CD1c-positive myeloid dendritic cell (primary cell): Measurements from ENCODE around the gene ZCCHC7.
"Not testable (repeated sequence)": the region's sequence is repeated elsewhere in the genome, so short reads cannot be mapped to it uniquely, and the experiment has no call there.

ENCODE experiments used
- DNase-seq: peaks from one replicate; pipeline ENCODE4 v3.0.0-alpha.2; 2016; ENCODE audit errors: extremely low spot score

ZCCHC7 gene

DNA sequence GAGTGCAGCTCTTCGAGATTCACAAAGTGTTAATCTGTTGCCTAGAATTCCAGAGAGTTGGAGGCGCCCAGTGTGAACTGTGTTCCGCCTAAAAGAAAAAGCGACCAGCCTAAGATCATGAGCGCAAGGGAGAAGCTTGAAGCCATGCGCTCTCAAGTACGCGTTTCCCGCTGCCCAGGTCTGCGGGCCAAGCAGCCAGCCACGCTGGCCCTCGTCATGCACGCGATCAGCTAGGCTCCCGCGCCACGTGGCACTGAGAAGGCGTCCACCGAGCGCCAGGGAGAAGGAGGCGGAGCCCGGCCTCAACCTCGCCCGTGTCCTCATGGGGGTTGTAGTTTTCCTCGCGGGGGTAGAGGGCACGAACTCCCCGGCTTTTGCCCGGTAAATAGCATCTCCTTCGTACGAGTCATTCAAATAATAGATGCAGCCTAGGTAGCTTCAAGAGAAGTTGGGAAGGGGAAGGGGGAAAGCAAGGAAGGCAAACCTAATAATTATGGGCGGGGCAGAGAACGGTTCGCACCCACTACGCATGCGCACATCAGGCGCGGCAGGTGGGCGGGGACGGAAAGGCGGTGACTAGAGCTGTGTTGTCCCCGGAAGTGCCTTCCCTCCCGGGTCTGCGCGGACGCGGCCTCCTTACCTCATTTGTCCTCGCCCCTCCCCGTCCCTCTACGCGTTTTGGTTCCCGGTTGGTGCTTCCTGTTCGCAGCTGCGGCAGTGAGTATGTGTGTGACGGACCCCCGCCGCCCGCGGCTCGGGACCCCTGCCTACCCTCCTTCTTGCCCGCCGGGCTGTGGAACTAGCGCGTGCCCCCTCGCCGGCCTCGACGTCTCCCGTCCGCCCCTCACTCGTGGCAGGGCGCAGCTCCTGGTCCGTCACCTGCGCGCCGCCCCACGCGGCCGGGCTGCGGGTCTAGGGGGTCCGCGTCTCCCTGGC, at the start of gene ZCCHC7:
Gene ZCCHC7 (plus strand): TSS at position 668 of the 936 bp plus-strand sequence.
- peak; percentile 98 for DNase-seq

DNA sequence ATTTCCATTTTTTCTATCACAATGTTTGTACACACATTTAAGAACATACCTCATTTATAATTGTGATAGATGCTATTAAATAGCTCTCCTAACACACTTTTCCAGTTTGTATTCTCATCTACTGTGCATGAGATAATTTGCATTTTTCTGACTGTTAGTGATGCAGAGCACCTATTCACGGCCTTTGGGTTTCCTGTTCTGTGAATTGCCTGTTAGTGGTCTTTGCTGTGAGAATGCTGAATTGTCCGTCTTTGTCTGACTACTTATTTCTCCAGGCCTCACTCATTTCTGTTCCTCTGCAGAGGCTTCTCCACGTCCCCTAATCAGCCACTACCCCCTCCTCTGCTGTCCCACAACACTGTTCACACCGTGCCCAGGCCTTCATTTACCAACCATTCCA, 45.6 kb upstream of the ZCCHC7 start:
- DNase-seq, result not testable (repeated sequence)

DNA sequence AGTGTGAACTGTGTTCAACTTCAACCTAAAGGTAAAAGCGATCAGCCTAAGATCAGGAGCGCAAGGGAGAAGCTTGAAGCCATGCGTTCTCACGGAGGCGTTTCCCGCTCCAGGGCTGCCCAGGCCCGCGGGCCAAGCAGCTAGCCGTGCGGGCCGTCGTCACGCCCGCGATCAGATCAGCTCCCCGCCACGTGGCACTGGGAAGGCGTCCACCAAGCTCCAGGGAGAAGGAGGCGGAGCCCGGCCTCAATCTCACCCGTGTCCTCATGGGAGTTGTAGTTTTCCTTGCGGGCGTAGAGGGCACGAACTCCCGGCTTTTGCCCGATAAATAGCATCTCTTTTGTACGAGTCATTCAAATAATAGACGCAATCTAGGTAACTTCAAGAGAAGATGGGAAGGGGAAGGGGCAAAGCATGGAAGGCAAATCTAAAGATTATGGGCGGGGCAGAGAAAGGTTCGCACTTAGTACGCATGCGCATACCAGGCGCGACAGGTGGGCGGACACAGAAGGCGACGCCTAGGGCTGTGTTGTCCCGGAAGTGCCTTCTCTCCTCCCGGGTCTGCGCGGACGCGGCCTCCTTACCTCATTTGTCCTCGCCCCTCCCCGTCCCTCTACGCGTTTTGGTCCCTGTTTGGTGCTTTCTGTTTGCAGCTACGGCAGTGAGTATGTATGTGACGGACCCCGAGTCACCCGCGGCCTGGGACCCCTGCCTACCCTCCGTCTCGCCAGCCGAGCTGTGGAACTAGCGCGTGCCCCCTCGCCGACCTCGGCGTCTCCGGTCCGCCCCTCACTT, 40.8 kb upstream of the ZCCHC7 start:
- DNase-seq, result peak; percentile 97

DNA sequence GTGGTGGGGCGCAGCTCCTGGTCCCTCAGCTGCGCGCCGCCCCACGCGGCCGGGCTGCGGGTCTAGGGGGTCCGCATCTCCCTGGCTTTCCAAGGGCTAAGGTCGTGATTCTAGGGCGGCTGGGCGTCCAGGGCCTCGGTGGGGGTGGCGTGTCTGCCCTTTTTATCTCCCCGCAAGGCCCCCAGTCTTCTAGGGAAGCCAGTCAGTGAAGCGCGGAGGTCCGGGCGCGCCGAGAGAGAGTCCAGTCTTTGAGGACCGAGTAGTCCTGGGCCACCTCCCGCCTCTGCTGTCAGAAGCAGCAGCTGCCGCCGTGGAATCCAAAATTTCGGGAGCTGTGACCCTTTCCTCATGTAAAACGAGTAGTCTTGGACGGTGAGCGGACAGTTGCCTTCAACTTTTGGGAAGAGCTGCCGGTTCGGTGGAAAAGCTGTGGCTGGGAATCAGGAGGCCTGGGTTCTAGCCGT, 40.2 kb upstream of the ZCCHC7 start:
- DNase-seq, result not testable (repeated sequence)

DNA sequence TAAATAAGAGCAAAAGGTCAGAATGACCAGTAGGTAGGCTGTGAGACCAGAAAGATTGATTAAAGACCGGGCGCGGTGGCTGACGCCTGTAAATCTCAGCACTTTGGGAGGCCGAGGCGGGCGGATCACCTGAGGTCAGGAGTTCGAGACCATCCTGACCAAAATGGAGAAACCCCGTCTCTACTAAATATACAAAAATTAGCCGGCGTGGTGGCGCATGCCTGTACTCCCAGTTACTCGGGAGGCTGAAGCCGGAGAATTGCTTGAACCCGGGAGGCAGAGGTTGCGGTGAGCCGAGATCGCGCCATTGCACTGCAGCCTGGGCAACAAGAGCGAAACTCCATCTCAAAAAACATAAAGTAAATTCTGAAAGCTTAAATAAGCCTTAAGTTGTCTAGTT, 38.9 kb upstream of the ZCCHC7 start:
- not testable (repeated sequence) for DNase-seq

DNA sequence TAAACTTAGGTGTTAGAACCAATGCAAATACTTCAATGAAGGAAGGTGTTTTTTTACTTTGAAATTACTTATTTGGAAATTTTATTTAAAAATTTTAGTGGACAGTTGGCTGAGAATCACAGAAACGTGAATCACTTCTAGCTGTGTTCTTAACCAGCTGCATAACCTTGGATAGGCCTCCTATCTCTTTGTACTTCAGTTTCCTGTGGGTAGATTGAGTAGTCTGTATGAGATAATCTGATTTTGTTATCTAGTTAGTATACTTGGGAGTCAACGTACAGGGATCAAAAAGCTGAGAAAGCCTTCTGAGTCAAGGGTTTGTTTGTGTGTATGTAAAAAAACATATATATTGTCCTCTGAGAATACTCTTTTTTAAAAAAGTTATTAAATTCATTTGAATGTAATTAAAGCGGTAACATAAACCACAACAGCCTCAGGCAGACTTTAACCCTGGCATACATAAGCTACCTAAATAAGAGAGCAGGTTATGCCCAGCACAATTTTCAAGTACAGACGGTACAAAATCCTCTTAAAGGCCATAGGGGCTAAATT, 38.1 kb upstream of the ZCCHC7 start:
- no peak for DNase-seq

DNA sequence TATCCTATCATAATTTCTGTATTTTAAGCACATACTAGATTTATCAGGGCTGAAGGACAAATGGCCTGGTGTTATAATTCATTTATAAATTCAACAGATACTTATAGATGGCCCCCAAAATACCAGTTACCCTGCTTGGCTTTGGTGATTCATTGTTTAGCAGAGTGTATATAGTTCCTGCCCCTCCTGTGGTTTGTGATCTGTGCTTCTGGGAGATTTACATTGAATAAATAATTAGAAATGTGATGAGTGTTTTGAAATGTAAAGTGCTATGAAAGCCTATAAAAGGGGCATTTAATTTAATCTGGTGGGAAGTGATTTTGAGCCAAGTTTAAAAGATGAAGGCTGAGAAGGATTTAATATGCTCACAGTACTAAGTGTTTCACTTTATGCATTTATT, 36.7 kb upstream of the ZCCHC7 start:
- no peak for DNase-seq

DNA sequence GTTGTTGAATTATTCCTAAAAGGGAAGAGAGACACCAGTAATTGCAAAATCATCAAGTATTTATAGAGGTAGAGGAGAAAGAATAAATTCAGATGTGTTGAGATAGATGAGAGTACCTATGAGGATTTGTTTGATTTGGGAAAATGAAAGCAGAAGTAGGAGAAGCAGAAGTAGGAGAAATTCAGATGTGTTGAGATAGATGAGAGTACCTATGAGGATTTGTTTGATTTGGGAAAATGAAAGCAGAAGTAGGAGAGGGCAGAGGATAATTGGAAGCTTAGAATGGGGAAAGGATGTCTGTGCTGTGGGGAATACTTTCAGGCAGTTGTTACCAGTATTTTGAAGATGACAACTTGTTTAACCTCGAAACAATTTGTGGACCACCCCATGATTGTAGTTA, 35.1 kb upstream of the ZCCHC7 start:
- no peak for DNase-seq

DNA sequence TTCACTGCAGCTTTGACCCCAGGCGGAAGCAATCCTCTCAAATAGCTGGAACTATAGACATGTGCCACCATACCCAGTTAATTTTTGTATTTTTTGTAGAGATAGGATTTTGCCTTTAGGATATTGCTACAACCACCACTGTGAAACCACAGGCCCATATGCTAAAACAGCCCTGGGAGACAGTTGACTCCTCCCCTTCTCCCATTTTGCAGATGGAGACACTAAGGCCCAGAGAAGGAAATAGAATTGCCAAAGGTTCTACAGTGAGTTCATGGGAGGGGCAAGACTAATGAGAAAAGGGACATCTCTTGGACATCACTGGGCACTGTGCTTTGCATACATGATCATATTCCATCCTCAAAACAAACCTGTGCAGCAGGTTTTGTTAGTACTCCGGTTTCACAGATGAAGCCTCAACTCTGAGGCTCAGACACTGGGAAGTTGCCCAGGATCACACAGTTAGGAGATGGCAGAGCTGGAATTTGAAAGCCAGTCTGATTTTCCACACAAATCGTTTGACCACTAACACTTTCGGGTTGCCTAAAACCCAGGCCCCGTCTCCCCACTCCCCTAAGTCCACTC, 27.6 kb upstream of the ZCCHC7 start:
- not testable (repeated sequence) for DNase-seq

DNA sequence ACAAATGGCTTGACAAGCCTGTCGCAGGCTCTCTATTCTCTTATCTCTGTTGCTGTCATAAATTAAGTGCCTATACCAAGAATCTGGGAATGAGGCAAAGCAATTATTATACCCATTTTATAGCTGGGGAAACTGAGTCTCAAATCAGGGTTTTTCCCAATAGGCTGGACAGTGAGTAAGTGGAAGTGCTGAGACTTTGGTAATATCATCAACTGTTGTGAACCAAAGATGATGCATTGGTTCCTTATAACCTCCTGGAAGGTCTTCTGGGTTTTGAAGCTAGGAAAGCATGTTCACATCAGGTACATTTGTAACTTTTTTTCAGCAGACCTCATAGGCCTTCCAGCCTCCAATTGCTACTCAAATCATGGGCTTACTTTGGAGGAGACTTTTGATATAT, 25.6 kb upstream of the ZCCHC7 start:
- no peak for DNase-seq

DNA sequence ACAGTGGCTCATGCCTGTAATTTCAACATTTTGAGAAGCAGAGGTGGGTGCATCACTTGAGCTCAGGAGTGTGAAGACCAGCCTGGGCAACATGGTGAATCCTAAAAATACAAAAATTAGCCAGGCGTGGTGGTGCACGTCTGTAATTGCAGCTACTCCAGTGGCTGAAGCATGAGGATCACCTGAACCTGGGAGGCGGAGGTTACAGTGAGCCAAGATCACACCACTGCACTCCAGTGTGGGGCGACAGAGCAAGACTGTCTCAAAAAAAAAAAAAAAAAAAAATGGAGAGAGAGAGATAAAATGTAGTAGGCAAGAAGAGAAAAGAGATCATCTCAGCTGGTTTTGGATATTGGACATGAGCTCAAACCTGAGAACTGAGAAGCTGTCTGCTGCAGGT, 23.7 kb upstream of the ZCCHC7 start:
- DNase-seq, result no peak

DNA sequence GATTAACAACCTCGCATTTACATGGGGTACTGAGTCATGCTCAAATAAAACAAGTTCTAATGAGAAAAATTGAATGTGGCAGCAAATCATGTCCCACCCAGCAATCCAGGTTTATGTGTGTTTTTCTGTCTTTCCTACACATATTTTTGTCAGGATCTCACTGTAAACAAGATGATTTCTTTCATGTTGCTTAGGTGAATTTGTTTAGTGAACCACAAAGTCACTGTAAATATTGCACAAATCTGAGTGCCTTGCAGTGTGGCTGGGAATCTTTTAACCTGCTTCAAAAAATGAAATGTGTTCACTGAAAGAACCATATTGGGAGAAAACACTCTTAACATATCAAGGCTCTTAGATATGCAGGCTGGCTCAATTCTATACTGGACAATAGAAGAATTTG, 23.1 kb upstream of the ZCCHC7 start:
- DNase-seq, result no peak

DNA sequence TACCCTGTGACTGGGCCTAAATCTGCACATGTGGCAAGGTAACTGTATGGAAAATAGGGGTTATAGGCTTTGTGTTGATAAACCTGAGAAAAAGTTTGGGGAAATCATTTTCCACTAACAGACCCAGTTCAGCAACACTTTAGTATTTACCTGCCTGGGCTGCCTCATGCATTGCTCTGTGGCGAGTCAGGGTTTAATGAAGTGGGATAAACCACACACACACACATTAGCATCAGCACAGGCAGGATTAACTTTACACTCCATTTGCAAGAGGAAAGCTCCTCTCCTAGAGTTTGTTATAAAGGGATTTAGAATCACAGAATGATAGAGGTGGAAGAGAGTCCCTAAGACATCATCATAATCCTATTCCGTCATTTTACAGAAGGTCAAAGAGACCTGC, 20.0 kb upstream of the ZCCHC7 start:
- no peak for DNase-seq

DNA sequence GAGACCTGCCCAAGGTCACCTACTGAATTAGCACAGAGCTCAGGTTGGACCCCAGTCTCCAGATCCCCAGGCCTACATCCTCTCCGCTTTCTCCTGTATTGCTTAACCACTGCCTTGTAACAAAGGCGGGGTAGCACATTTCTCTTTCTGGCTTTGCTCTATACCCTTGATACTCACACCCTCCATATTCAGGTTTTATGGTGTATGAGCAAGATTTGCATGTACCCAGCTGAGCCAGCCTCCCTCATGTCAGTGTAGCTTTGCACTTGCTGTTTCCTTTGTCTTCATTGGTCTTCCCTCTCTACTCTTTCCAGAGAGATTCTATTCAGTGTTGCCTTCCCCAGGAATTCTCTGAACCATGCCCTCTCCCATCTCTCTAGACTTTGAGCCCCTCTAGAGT, 19.6 kb upstream of the ZCCHC7 start:
- no peak for DNase-seq

DNA sequence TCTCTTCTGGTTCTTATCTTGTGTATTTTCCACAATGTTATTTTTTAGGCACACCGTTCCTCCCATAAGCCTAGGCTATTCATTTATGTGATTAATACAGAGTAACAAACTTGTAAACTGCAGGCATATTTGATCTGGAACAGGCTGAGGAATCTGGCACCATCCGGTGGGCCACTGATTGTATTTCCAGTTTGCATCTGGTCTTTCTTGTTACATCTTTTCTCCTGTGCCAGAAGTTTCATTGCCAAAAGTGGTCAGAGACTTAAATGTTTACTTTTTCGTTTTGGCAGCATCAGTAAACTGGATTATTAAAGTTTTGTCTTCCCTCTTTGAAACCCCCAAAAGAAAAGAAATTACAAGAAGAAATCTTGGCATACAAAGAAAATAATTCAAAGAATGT, 17.9 kb upstream of the ZCCHC7 start:
- no peak for DNase-seq

DNA sequence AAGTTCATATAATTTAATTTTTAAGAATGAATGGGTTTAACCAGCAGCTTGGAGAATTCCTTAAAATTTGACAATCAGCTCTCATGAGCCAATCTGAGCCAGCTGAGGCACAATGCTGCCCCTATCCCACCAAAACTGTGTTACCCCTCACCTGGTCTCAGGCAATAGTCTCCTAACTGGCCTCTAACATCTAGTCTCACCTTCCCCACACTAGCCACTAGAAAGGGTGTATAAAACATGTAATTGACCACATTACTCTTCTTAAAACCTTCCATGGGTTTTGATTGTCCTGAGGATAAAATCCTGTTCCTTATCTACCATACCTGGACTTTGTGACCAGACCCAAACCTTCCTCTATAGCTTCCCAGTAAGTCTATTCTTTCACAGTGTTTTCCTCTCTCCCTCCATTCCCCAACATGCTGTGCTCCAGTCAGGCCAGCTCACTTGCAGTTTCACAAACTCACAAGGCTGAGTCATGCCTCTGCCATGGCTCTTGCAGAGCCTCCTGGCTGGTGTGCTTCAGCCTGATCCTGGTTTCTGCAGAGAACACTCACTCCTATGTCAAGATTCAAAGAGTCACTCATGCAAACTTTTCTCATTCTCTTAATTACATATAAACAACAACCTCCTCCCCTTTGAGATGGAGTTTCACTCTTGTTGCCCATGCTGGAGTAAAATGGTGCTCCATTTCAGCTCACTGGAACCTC, 16.0 kb upstream of the ZCCHC7 start:
- DNase-seq, result no peak

DNA sequence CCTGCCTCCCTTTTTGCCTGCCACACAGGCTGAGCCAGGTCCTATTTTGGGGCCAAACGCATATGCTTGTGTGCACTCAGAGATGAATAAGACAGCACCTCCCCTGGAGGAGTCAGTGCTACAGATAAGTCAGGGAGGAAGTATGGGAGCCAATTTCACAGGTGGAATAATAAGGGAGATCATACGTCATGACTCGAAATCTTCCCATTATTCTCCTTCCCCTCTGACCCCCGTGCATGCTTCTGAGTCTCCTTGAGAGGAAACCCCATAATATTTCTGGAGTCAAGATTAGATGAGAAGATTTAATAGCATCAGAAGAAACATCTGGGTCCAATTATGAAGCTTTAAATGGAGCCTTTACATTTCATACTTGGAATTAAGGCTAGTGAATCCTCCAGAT, 15.1 kb upstream of the ZCCHC7 start:
- DNase-seq, result no peak

DNA sequence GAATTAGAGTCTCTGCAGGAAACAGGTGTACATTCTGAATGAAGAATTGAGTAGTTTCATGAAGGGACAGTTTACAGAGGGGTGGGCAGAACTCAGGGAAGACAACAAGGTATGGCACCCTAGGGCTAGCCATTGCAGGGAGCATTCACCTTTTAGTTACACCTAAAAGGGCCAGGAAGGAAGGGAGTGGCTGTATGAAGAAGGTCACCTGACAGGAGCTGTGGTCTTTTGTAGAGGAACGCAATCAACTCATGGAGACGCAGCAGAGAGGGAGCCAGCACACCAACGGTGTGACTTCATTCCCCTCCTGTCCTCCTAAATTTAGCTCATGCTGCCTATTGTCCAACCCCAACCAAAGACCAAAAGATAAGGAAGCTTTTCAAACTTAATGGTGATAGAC, 12.7 kb upstream of the ZCCHC7 start:
- DNase-seq, result no peak

DNA sequence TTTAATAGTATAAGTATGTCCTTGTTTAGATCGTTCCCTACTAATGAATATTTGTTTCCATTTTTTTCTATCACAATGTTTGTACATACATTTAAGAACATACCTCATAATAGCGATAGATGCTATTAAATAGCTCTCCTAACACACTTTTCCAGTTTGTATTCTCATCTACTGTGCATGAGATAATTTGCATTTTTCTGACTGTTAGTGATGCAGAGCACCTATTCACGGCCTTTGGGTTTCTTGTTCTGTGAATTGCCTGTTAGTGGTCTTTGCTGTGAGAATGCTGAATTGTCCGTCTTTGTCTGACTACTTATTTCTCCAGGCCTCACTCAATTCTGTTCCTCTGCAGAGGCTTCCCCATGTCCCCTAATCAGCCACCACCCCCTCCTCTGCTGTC, 5.9 kb upstream of the ZCCHC7 start:
- not testable (repeated sequence) for DNase-seq

DNA sequence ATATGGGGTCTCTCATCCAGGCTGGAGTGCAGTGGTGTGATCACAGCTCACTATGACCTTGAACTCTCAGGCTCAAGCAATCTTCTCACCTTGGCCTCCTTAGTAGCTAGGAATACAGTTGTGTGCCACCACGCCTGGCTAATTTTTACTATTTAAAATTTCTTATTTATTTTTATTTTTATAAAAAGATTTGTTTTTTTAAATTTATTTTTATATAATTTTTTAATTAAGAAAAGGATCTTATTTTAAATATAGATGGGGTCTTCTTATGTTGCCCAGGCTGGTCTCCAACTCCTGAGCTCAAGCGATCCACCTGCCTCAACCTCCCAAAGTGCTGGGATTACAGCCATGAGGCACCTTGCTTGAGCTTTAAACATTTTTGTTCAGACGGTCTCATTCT, 2.4 kb upstream of the ZCCHC7 start:
- DNase-seq, result no peak

DNA sequence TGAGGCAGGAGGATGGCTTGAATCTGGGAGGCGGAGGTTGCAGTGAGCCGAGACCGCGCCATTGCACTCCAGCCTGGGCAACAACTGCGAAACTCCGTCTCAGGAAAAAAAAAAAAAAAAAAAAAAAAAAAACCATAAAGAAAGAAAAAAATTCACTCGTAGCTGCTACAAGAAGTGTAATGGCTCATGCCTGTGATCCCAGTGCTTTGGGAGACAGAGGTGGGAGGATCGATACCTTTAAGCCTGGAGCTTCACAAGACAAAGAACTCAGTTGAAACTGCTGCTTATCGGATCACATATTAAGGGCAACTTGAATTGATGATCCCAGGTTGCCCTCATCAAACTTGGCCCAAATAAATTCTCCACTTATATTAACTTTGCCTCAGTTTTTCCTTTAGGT, 1.0 kb upstream of the ZCCHC7 start:
- no peak for DNase-seq
